WTC11 (cell line): Measurements from ENCODE around the gene LGALS9B.
"Not testable (repeated sequence)": the region's sequence is repeated elsewhere in the genome, so short reads cannot be mapped to it uniquely, and the experiment has no call there.

ENCODE experiments used
- CREB1 ChIP-seq: sonication (generic); formaldehyde crosslinking; IDR thresholded peaks from 2 replicates; pipeline ENCODE4 v1.8.0; 2023; ENCODE audit warnings: mild to moderate bottlenecking, missing genetic modification reagents
- CREM ChIP-seq: sonication (generic); formaldehyde crosslinking; IDR thresholded peaks from 2 replicates; pipeline ENCODE4 v1.8.1; 2022; ENCODE audit warnings: mild to moderate bottlenecking, missing genetic modification reagents, moderate library complexity
- E2F1 ChIP-seq: sonication (generic); formaldehyde crosslinking; IDR thresholded peaks from 2 replicates; pipeline ENCODE4 v1.8.0; 2022; ENCODE audit warnings: mild to moderate bottlenecking, missing genetic modification reagents
- IRF2 ChIP-seq: sonication (generic); formaldehyde crosslinking; IDR thresholded peaks from 2 replicates; pipeline ENCODE4 v1.8.0; 2022; ENCODE audit warnings: low read depth, missing genetic modification reagents, borderline replicate concordance
- MLX ChIP-seq: sonication (generic); formaldehyde crosslinking; IDR thresholded peaks from 2 replicates; pipeline ENCODE4 v1.8.1; 2023; ENCODE audit warnings: mild to moderate bottlenecking, missing genetic modification reagents, moderate library complexity
- TF ChIP-seq, protein P1 (sequence below): fragments of 200-600 bp; IDR thresholded peaks from 2 replicates; pipeline ENCODE4 v1.8.0; 2022; ENCODE audit warnings: antibody characterized with exemption
- TF ChIP-seq, protein P2 (sequence below): sonication (generic); formaldehyde crosslinking; IDR thresholded peaks from 2 replicates; pipeline ENCODE4 v1.8.0; 2022; ENCODE audit warnings: mild to moderate bottlenecking, missing genetic modification reagents

- not testable (repeated sequence) for TF ChIP-seq IRF2; CREB1 (CRISPR knock-in tag); E2F1; CREM (CRISPR knock-in tag); MLX (CRISPR knock-in tag)
- TF ChIP-seq, protein P1, sequence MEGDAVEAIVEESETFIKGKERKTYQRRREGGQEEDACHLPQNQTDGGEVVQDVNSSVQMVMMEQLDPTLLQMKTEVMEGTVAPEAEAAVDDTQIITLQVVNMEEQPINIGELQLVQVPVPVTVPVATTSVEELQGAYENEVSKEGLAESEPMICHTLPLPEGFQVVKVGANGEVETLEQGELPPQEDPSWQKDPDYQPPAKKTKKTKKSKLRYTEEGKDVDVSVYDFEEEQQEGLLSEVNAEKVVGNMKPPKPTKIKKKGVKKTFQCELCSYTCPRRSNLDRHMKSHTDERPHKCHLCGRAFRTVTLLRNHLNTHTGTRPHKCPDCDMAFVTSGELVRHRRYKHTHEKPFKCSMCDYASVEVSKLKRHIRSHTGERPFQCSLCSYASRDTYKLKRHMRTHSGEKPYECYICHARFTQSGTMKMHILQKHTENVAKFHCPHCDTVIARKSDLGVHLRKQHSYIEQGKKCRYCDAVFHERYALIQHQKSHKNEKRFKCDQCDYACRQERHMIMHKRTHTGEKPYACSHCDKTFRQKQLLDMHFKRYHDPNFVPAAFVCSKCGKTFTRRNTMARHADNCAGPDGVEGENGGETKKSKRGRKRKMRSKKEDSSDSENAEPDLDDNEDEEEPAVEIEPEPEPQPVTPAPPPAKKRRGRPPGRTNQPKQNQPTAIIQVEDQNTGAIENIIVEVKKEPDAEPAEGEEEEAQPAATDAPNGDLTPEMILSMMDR = not testable (repeated sequence)
- TF ChIP-seq, protein P2, sequence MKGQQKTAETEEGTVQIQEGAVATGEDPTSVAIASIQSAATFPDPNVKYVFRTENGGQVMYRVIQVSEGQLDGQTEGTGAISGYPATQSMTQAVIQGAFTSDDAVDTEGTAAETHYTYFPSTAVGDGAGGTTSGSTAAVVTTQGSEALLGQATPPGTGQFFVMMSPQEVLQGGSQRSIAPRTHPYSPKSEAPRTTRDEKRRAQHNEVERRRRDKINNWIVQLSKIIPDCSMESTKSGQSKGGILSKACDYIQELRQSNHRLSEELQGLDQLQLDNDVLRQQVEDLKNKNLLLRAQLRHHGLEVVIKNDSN (CRISPR knock-in tag) = not testable (repeated sequence)
These were observed 1.8 kb upstream of the LGALS9B start for GRCh38 chr17:20469107-20469506.
